Vagina (tissue), 2 donors: ENCODE results near the gene SLC39A9. TPM values are rescaled to one million over a fixed set of nuclear protein-coding genes. Genes with fewer than 3 reads are reported as not detected.
A peak's percentile ranks its signal among the peaks of the same experiment; 100 is the strongest.

Source experiments
- DNase-seq, 2 donors: peaks; one replicate each; pipeline ENCODE4 v3.0.0-alpha.2; 2017; ENCODE audit errors: extremely low spot score in 2 of 2
- H3K27ac ChIP-seq: fragments of 200-600 bp; sonication (generic); one replicate; pipeline ENCODE4 v1.5.1; 2019
- H3K27me3 ChIP-seq: fragments of 200-600 bp; sonication (generic); one replicate; pipeline ENCODE4 v1.5.1; 2019
- H3K36me3 ChIP-seq, 2 donors: fragments of 200-600 bp; sonication (generic); one replicate each; pipeline ENCODE4 v1.5.1; 2017 to 2019
- H3K4me1 ChIP-seq: fragments of 200-600 bp; sonication (generic); one replicate; pipeline ENCODE4 v1.5.1; 2019
- H3K4me3 ChIP-seq, 2 donors: fragments of 200-600 bp; sonication (generic); 1 replicate in 1 of 2; 2 replicates in 1 of 2; pipeline ENCODE4 v1.5.1; 2016 to 2019
- H3K9me3 ChIP-seq: fragments of 200-600 bp; sonication (generic); one replicate; pipeline ENCODE4 v1.5.1; 2019
- CTCF ChIP-seq, 3 experiments: fragments of 450-650 bp in 2 of 3; fragments of 200-600 bp in 1 of 3; sonication (generic) in 1 of 3; IDR thresholded peaks; one replicate each; pipeline ENCODE4 v1.5.1; 2017 to 2019; ENCODE audit warnings: antibody characterized with exemption in 3 of 3, mild to moderate bottlenecking in 2 of 3, moderate library complexity in 2 of 3
- POLR2A ChIP-seq, 2 donors: fragments of 450-650 bp; IDR thresholded peaks; one replicate each; pipeline ENCODE4 v1.6.1; 2017; ENCODE audit warnings: antibody characterized with exemption in 2 of 2, mild to moderate bottlenecking in 2 of 2, moderate library complexity in 2 of 2
- POLR2AphosphoS5 ChIP-seq, 2 donors: sonication (generic); formaldehyde crosslinking; IDR thresholded peaks; one replicate each; pipeline ENCODE4 v1.9.0; 2017; ENCODE audit warnings: antibody characterized with exemption in 2 of 2, mild to moderate bottlenecking in 2 of 2, low read depth in 1 of 2; ENCODE audit not compliant: insufficient read depth in 1 of 2
- intact Hi-C: fragments of 100-400 bp; cut with DNase I; formaldehyde crosslinking; loops from one replicate; pipeline ENCODE4 v1.15.1; 2023
- total RNA-seq: library from RNA; depleted of rRNA; stranded (reverse); fragments of >200 nt; gene quantifications from one replicate; pipeline ENCODE4 v1.2.3, GENCODE V29; 2016

SLC39A9 gene
- total RNA-seq: 46.7 TPM

GRCh38 chr14:69398053-69398817, at the start of gene SLC39A9, which contains the start of gene ERH:
Gene SLC39A9, plus strand, starts transcription at chr14:69398692. Its CDS starts 678 bp downstream, at chr14:69399370.
Gene ERH, minus strand, starts transcription at chr14:69398299. Its CDS starts 66 bp downstream, at chr14:69398233.
- intact Hi-C loops: no loop called here

GRCh38 chr14:69349091-69349777, 49.3 kb upstream of the SLC39A9 start:
- intact Hi-C loops: no loop called here
- Histone ChIP-seq H3K36me3 (no peaks in the 10 kb centered on the region), H3K27me3 (no peaks in the 10 kb centered on the region), H3K4me3 (no peak overlapping the region), H3K9me3 (no peaks in the 10 kb centered on the region), H3K27ac (no peak overlapping the region), H3K4me1 (peaks cover 6% of the 10 kb centered on the region)
- no peak for DNase-seq
- TF ChIP-seq POLR2AphosphoS5 (IDR thresholded peaks at IDR 0.05; ENCODE audit: insufficient read depth in 1 of 2, low read depth in 1 of 2): no peak
- no peak for TF ChIP-seq POLR2A (IDR thresholded peaks at IDR 0.05)
- no peak for TF ChIP-seq CTCF (IDR thresholded peaks at IDR 0.05)

More at GRCh38 chr14:69398053-69398817, at the start of gene SLC39A9, which contains the start of gene ERH:
- Histone ChIP-seq H3K9me3 (no peaks in the 10 kb centered on the region), H3K4me3 (peak within 1 kb of the TSS; percentile 91 to 94), H3K27ac (peak within 1 kb of the TSS; percentile 88), H3K27me3 (no peaks in the 10 kb centered on the region), H3K36me3 (peaks cover 0 to 31% of the 10 kb centered on the region in 2 donors), H3K4me1 (peaks cover 67% of the 10 kb centered on the region)
- peak in 1 of 3 experiments; percentile 11 for TF ChIP-seq CTCF (IDR thresholded peaks at IDR 0.05)
- TF ChIP-seq POLR2A (IDR thresholded peaks at IDR 0.05): peak in 1 of 2 donors; percentile 54
- peak; percentile 85 to 98 for TF ChIP-seq POLR2AphosphoS5 (IDR thresholded peaks at IDR 0.05; ENCODE audit: insufficient read depth in 1 of 2, low read depth in 1 of 2)
- peak in 1 of 2 donors; percentile 97 for DNase-seq

DNA sequence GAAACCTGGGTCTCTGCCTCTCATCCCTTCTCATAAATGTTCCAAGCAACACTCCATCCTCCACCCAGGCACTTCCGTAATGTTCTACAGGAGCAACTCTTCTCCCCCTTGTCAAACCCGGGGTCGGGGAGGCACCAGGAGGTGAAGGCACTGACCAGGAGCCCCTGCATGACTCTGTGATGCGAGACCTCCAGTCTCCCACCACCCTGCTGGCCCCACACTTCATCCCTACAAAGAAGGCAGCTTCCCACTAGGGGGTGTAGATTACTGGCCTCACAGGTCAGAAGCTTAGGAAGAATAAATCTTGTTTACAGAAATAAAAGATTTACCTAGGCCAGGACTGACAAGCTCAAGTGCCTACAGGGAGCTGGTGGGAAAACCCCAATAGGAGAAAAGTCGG, 47.6 kb upstream of the SLC39A9 start:
- H3K4me1 ChIP-seq: peaks cover 23% of the 10 kb centered on the region
- no peaks in the 10 kb centered on the region for H3K9me3 ChIP-seq
- no peaks in the 10 kb centered on the region for H3K27me3 ChIP-seq
- TF ChIP-seq CTCF (IDR thresholded peaks at IDR 0.05): no peak
- TF ChIP-seq POLR2A (IDR thresholded peaks at IDR 0.05): no peak
- no peak for TF ChIP-seq POLR2AphosphoS5 (IDR thresholded peaks at IDR 0.05; ENCODE audit: insufficient read depth in 1 of 2, low read depth in 1 of 2)
- no peak overlapping the region for H3K4me3 ChIP-seq
- intact Hi-C loops: loop anchor here (10.0 kb wide), 1 partner anchor 86 kb away; the partner anchor contains the start of gene GALNT16
- H3K27ac ChIP-seq: no peak overlapping the region
- no peaks in the 10 kb centered on the region for H3K36me3 ChIP-seq
- DNase-seq: no peak

- intact Hi-C loops: loop anchor here (10.0 kb wide), 1 partner anchor 87 kb away; the partner anchor contains the start of gene GALNT16
- H3K36me3 ChIP-seq: no peaks in the 10 kb centered on the region
- H3K27me3 ChIP-seq: no peaks in the 10 kb centered on the region
- H3K4me3 ChIP-seq: no peak overlapping the region
- H3K9me3 ChIP-seq: no peaks in the 10 kb centered on the region
- no peak for TF ChIP-seq CTCF (IDR thresholded peaks at IDR 0.05)
- TF ChIP-seq POLR2A (IDR thresholded peaks at IDR 0.05): no peak
- TF ChIP-seq POLR2AphosphoS5 (IDR thresholded peaks at IDR 0.05; ENCODE audit: insufficient read depth in 1 of 2, low read depth in 1 of 2): no peak
- peaks cover 28% of the 10 kb centered on the region for H3K4me1 ChIP-seq
- DNase-seq: no peak
- no peak overlapping the region for H3K27ac ChIP-seq
Measured at GRCh38 chr14:69351385-69351784, 47.1 kb upstream of the SLC39A9 start.
